Esophagus squamous epithelium (tissue), 4 donors: ENCODE results near the gene RPH3AL.

Source experiments
- POLR2A ChIP-seq, 4 donors: fragments of 450-650 bp; IDR thresholded peaks; one replicate each; pipeline ENCODE4 v1.6.1; 2017; ENCODE audit warnings: antibody characterized with exemption in 4 of 4, mild to moderate bottlenecking in 4 of 4, moderate library complexity in 3 of 4
- TF ChIP-seq, protein P1 (sequence below), 6 experiments: fragments of 450-650 bp in 4 of 6; fragments of 200-600 bp in 2 of 6; sonication (generic) in 2 of 6; IDR thresholded peaks; one replicate each; pipeline ENCODE4 v1.5.1; 2016 to 2019; ENCODE audit warnings: antibody characterized with exemption in 6 of 6, mild to moderate bottlenecking in 4 of 6, moderate library complexity in 4 of 6

GRCh38 chr17:332558-333322 is 19.9 kb downstream of the RPH3AL start:
- no peak for TF ChIP-seq POLR2A (IDR thresholded peaks at IDR 0.05)
- TF ChIP-seq, protein P1, sequence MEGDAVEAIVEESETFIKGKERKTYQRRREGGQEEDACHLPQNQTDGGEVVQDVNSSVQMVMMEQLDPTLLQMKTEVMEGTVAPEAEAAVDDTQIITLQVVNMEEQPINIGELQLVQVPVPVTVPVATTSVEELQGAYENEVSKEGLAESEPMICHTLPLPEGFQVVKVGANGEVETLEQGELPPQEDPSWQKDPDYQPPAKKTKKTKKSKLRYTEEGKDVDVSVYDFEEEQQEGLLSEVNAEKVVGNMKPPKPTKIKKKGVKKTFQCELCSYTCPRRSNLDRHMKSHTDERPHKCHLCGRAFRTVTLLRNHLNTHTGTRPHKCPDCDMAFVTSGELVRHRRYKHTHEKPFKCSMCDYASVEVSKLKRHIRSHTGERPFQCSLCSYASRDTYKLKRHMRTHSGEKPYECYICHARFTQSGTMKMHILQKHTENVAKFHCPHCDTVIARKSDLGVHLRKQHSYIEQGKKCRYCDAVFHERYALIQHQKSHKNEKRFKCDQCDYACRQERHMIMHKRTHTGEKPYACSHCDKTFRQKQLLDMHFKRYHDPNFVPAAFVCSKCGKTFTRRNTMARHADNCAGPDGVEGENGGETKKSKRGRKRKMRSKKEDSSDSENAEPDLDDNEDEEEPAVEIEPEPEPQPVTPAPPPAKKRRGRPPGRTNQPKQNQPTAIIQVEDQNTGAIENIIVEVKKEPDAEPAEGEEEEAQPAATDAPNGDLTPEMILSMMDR (IDR thresholded peaks at IDR 0.05), result no peak
